NCI-H748 (cell line): Measurements from ENCODE around the gene VSIR.

Experiments
- DNase-seq: peaks from one replicate; lab custom pipeline; 2025; ENCODE audit not compliant: unreplicated experiment; lab: John Stamatoyannopoulos, UW

The VSIR gene

DNA sequence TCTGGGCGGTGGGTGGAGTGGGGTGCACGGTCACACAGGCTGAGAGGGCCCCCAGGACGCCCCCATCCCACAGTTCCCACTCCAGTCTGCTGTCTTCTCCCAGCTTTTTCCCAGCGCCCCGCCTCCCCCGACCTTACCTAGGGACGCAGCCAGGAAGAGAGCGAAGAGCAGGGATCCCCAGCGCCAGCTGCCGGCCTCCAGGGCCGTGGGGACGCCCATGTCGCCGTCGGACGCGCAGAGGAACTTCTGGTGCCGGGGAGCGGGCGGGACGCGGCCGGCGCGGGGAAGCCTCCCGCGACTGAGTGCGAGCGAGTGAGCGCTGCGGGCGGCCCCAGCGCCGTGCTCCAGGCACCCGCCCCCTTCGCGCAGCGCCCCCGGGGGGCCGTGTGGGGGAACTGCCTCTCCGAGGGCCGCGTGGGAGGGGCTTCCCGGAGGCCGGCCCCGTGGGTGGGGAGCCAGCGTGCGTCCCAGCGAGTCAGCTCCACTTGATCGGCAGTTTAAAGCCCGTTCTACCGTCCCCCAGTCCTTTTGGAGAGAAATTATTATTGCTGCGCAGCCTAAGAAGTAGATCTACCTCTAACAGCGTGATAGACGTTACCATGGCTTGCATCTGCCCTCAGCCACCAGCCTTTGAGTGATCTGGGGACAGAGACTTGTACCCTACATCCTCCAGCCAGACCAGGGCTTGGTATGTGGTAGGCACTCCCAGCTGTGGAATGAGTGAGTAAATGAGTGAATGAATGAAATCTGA, at the start of gene VSIR:
Gene VSIR, minus strand, starts transcription at position 300 of the 751 bp plus-strand sequence. Its CDS starts 81 bp downstream, at position 219.
- DNase-seq, result peak; percentile 66

GRCh38 chr10:71821909-71822763, 48.8 kb upstream of the VSIR start:
- DNase-seq, result no peak

GRCh38 chr10:71820966-71821365, 47.6 kb upstream of the VSIR start:
- DNase-seq, result no peak

DNA sequence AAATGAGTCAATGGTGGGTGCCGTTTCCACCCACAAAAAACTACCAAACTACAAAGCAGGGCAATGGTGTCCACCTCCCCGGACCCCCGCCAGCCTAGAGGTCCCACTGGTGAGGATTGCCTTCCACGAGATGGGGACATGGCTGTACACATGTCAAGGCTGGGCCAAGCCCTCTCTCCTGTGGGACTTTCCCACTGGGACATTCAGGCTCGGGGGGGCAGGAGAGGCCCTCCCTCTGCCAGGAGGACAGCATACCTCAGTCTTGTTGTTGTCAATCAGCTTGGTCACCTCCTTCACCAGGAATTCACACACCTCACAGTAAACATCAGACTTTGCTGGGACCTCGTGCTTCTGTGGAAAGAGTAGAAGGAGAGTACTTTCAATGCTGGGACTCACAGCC, 46.7 kb upstream of the VSIR start:
- no peak for DNase-seq

DNA sequence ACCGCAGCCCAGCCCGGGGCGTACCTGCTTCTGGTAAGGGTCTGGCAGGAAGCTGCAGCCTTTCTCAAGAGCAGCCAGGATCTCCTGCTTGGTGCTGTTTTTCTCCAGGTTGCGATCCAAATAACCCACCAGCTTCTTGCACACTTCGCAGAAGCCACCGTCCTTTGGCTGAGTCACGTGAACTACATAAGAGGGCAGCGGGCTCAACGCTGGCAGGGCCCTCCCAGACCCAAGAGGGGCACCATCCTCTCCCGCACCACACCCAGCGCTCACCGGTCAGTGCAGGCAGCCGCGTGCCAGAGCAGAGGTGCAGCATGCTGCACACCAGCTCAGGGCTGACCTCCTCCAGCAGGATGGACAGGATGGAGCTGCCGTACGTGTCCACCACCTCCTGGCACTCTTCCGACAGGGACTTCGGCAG, 46.1 kb upstream of the VSIR start:
- no peak for DNase-seq

- no peak for DNase-seq
These were observed 45.4 kb upstream of the VSIR start for GRCh38 chr10:71818674-71819260.

DNA sequence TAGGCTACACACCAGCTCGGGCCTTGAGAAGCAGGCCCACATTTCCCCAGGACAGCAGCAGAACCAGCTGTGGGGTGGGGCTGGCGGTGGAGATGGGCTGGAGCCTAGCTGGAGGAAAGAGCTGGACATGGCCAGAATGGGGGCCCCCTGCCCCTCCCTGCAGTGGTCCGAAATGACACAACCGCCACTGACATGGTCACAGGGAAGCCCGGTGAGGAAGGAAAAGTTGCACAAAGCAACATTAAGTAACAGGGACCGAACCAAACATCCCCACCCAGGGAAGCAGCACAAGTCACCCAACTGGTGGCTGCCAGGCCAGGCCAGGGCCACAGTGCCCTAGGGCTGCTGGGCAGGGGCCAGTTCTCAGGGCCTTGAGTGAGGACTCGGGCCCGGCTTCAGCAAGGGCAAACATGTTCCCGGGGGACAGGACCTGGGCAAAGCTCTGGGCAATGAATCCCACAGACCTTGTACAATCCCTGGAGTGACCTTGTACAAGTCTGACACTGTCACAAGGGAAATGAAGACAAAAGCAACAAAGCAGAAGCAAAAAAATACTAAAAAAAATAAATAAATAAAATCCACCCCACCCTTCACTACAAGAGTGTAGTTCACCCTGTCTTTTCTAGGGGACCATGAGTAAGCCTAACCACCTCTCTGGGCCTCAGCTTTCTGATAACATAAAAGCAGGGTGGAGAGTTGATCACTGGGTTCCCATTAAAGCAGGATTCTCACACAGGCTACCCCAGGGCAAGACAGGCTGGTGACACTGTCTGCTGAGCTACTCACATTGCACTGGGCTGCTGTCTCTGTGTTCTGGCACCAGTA, 44.7 kb upstream of the VSIR start:
- DNase-seq, result no peak

DNA sequence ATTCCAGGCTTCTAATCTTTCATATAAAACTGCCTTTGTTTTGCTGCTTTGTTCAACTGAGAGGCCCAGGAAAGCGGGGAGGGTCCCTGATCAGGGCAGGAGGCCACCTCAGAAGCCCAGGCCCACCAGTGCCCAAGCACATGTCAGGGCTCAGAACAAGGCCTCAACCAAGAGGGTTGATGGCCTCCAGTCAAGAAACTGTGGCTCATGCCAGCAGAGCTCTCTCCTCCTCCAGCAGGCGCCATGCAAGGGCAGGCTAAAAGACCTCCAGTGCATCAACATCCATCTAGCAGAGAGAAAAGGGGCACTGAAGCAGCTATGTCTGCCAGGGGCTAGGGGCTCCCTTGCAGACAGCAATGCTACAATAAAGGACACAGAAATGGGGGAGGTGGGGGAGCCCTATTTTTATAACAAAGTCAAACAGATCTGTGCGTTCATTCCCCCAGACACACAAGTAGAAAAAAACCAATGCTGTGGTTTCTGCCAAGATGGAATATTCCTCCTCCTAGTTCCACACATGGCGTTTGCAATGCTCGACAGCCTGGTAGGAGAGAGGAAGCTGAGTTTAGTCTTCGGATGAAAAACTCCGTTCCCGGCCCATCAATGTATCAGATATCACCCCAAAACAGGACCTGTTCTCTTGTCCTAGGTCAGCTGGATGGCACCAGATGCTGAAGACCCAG, 43.8 kb upstream of the VSIR start:
- DNase-seq, result no peak

- DNase-seq, result no peak
These were observed 43.1 kb upstream of the VSIR start for GRCh38 chr10:71816421-71816851.

DNA sequence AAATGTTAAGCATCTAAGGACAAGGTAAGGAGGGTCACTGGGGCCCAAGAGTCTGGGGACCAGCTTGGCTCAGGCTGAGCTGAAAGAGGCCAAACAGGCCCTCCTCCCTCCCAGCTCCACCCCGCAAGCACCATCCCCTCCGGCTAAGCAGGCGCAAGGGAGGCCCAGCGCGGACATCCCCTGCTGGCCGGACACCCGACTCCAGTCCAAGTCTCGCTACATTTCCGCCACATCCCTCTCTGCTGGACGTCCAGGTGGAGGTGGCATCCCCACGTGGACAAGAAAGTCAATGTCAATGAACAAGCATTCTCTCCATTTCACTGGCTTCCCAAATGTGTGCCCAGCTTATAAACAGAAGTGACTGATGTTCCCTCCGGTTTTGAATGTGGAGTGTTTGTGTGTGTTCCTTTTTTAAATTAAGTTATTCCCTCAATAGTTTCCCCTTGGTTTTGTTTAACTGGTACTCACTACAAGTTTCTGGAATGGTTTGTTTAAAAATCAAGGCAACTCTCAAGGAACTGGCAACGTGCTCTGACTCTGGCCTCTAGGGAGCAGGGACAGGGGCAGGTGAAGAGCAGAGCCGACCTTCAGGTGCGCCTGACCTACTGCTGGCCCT, 42.3 kb upstream of the VSIR start:
- no peak for DNase-seq

DNA sequence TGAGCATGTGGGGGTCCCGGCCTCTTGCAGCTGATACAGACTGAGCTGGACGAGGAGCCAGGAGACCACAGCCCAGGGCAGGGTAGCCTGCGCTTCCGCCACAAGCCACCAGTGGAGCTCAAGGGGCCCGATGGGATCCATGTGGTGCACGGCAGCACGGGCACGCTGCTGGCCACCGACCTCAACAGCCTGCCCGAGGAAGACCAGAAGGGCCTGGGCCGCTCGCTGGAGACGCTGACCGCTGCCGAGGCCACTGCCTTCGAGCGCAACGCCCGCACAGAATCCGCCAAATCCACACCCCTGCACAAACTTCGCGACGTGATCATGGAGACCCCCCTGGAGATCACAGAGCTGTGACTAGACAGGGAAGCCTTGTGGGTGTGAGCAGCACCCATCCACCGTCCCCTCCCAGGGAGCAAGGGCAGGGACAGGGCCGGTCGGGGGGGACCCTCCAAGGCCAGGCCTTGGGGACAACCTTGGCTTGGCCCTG, 41.6 kb upstream of the VSIR start:
- no peak for DNase-seq

DNA sequence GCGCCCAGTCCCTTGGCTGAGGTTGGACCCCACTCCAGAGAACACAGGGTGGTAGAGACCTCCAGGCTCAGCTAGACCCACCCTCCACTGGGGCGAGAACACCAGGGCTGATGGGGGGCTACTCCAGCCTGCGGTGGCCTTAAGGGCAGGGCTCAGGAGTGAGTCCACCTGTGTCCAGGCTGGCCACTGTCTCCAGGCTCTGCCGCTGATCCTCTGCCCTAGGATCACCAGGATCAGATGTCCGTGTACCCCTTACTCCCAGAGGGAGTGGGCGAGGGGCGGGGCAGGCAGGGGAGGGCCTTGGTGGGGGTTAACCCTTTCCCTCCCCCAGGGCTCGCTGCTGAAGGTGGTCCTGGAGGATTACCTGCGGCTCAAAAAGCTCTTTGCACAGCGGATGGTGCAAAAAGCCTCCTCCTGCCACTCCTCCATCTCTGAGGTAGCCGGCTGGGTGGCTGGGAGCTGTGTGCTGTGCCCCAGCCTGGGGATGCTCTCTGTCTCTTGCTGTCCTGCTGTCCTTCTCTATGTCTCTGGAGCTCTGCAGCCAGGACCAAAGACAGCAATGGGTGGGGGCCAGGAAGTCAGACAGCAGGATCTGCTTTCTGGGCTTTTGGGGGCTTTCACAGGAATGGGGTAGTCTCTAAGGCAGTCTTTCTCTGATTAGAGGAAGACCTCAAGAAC, 39.7 kb upstream of the VSIR start:
- DNase-seq, result no peak

DNA sequence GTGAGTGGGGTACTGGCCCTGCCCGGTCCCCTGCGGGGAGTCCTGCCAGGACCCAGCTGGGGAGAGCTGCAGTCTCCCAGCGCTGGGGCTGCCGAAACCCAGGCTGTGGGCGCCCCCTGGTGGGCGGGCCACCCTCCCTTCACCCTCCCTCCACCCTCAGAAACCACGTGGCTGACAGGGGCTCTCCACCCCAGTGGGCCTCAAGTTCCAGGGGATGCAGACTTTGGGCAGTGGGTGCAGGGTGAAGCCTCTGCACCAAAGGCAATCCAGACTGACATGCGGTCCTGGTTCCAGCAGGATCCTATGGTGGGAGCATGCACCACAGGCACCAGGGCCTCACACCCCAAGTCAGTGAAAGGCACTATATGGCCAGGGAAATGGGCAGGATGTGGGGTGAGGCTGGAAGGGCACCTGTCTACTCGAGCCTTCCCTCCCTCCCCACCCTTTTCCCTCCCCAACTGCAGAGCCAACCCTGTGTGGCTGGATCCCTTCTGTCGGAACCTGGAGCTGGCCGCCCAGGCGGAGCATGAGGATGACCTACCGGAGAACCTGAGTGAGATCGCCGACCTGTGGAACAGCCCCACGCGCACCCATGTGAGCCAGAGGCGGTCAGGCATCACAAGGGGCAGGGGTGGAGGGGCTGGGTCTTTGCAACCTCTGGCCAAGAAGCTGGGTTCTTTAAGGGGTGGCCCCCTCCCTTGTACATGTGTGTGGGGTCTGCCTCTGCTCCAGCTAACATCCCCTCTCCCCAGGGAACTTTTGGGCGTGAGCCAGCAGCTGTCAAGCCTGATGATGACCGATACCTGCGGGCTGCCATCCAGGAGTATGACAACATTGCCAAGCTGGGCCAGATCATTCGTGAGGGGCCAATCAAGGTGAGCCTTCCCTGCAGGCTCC, 38.9 kb upstream of the VSIR start:
- DNase-seq, result peak; percentile 17

DNA sequence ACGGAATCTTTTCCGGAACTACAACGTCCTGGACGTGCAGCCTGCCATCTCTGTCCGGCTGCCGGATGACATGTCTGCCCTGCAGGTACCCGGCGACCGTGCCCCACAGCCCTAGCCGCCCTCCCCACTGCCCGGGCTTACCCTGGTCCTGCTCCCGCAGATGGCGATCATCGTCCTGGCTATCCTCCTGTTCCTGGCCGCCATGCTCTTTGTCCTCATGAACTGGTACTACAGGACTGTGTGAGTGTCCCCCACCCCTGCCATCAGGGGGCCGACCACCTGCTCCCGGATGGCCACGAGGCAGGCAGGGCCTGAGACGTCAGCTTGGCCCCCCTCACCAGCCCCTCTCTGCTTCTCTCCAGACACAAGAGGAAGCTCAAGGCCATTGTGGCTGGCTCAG, 38.0 kb upstream of the VSIR start:
- no peak for DNase-seq

DNA sequence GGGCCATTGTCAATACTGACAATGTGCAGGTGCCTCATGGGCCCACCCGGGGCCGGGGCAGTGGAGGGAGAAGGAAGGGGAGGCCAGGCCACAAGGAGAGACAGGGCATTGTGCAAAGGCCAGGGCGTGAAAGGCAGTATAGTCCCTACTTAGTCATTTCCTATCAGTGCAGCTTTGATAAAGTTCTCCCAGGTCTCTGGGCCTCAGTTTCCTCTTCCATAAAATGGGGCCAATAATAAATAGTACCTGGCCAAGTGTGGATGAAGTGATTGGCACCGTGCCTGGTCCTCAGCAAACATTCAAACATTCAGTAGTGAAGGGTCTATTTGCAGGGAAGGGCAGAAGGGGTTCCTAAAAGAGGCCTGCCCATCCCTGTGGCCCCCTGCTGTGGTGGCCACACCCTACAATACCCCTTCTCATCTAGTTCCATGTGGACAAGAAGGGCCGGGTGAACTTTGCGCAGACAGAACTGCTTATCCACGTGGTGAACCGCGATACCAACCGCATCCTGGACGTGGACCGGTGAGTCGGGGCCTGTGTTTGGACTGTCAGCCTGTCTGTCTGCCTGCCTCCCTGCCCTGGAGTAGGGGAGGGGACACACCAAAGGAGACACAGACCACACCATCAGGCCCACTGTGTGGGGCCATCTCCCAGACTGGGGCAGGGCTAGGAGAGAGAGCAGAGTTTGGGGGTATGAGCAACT, 36.9 kb upstream of the VSIR start:
- DNase-seq, result no peak

- no peak for DNase-seq
These were observed 36.3 kb upstream of the VSIR start for GRCh38 chr10:71809628-71810027.
